ENCODE measurements around the gene ADGRG1.

ADGRG1 gene

GRCh38 chr16:57699481-57699880 lies 71.1 kb downstream of the ADGRG1 start:
- peak overlapping the region in 4 of 11 experiments; percentile 5 to 42 (median 30); a peak in 4 of 22 replicates for H3K27ac ChIP-seq
- no peaks in the 10 kb centered on the region for H3K9me3 ChIP-seq (replicated peaks in 1 of 11)
- no peak for TF ChIP-seq Cebpa-rat (IDR thresholded peaks at IDR 0.05)
- no peaks in the 10 kb centered on the region for H3K36me3 ChIP-seq
- H3K27me3 ChIP-seq = no peaks in the 10 kb centered on the region
- H3K9ac ChIP-seq = 0 out of 22 replicates have a peak overlapping the region, but pooled peaks of 1 of the 11 experiments have one; percentile 15
- H4K20me1 ChIP-seq = no peaks in the 10 kb centered on the region
- H3K4me1 ChIP-seq = peaks cover 12 to 34% (median 22%) of the 10 kb centered on the region in 10 experiments
- no peak overlapping the region for H3K4me3 ChIP-seq
- no peak overlapping the region for H3K4me2 ChIP-seq

- H3K4me1 ChIP-seq = peaks cover 7 to 30% (median 18%) of the 10 kb centered on the region in 10 experiments
- TF ChIP-seq Cebpa-rat (IDR thresholded peaks at IDR 0.05) = no peak
- H3K9me3 ChIP-seq (replicated peaks in 1 of 11) = no peaks in the 10 kb centered on the region
Measured at GRCh38 chr16:57699899-57700298, 71.5 kb downstream of the ADGRG1 start.

GRCh38 chr16:57700781-57701551 lies 72.5 kb downstream of the ADGRG1 start:
- Histone ChIP-seq H3K4me3 (no peak overlapping the region), H3K9ac (no peak overlapping the region), H3K27me3 (no peaks in the 10 kb centered on the region), H3K36me3 (no peaks in the 10 kb centered on the region), H3K4me2 (0 out of 22 replicates have a peak overlapping the region, but pooled peaks of 2 of the 11 experiments have one; percentile 6 to 11), H4K20me1 (no peaks in the 10 kb centered on the region), H3K9me3 (replicated peaks in 1 of 11) (0 out of 22 replicates have a peak, but pooled peaks cover 0 to 7% (median 0%) of the 10 kb centered on the region in 11 experiments), H3K4me1 (peaks cover 0 to 19% (median 7%) of the 10 kb centered on the region in 10 experiments; a peak in 17 of 20 replicates), H3K27ac (peak overlapping the region in 5 of 11 experiments; percentile 2 to 41 (median 21); a peak in 7 of 22 replicates)
- no peak for TF ChIP-seq Cebpa-rat (IDR thresholded peaks at IDR 0.05)

More at GRCh38 chr16:57699899-57700298, 71.5 kb downstream of the ADGRG1 start:
- Histone ChIP-seq H3K27me3 (no peaks in the 10 kb centered on the region), H3K4me2 (no peak overlapping the region), H3K4me3 (no peak overlapping the region), H4K20me1 (no peaks in the 10 kb centered on the region), H3K36me3 (no peaks in the 10 kb centered on the region), H3K9ac (no peak overlapping the region), H3K27ac (peak overlapping the region in 3 of 11 experiments; percentile 5 to 42 (median 27); a peak in 3 of 22 replicates)

GRCh38 chr16:57701759-57702371 lies 73.4 kb downstream of the ADGRG1 start:
- Histone ChIP-seq H3K27me3 (no peaks in the 10 kb centered on the region), H3K4me1 (peaks cover 0 to 10% (median 0%) of the 10 kb centered on the region in 10 experiments; a peak in 7 of 20 replicates), H4K20me1 (no peaks in the 10 kb centered on the region), H3K36me3 (no peaks in the 10 kb centered on the region), H3K4me2 (0 out of 22 replicates have a peak overlapping the region, but pooled peaks of 1 of the 11 experiments have one; percentile 11), H3K9ac (no peak overlapping the region), H3K4me3 (no peak overlapping the region), H3K9me3 (replicated peaks in 1 of 11) (0 out of 22 replicates have a peak, but pooled peaks cover 0 to 7% (median 0%) of the 10 kb centered on the region in 11 experiments), H3K27ac (peak overlapping the region in 4 of 11 experiments; percentile 13 to 41 (median 27); a peak in 5 of 22 replicates)
- TF ChIP-seq Cebpa-rat (IDR thresholded peaks at IDR 0.05) = no peak

- no peaks in the 10 kb centered on the region for H3K27me3 ChIP-seq
- H3K36me3 ChIP-seq = no peaks in the 10 kb centered on the region
- no peak overlapping the region for H3K9ac ChIP-seq
- no peaks in the 10 kb centered on the region for H4K20me1 ChIP-seq
- H3K9me3 ChIP-seq (replicated peaks in 1 of 11) = 0 out of 22 replicates have a peak, but pooled peaks cover 0 to 7% (median 0%) of the 10 kb centered on the region in 11 experiments
- H3K4me3 ChIP-seq = no peak overlapping the region
- H3K4me1 ChIP-seq = peaks cover 0 to 15% (median 3%) of the 10 kb centered on the region in 10 experiments; a peak in 7 of 20 replicates
- TF ChIP-seq Cebpa-rat (IDR thresholded peaks at IDR 0.05) = no peak
- H3K4me2 ChIP-seq = no peak overlapping the region
- no peak overlapping the region for H3K27ac ChIP-seq
Measured at GRCh38 chr16:57703416-57704010, 75.1 kb downstream of the ADGRG1 start.

GRCh38 chr16:57704011-57704904 lies 75.8 kb downstream of the ADGRG1 start:
- Histone ChIP-seq H3K27ac (no peak overlapping the region), H3K4me1 (peaks cover 0 to 23% (median 3%) of the 10 kb centered on the region in 10 experiments; a peak in 7 of 20 replicates), H3K9me3 (replicated peaks in 1 of 11) (0 out of 22 replicates have a peak, but pooled peaks cover 0 to 7% (median 0%) of the 10 kb centered on the region in 11 experiments), H3K4me2 (no peak overlapping the region), H3K4me3 (no peak overlapping the region), H4K20me1 (no peaks in the 10 kb centered on the region), H3K9ac (no peak overlapping the region), H3K27me3 (no peaks in the 10 kb centered on the region), H3K36me3 (no peaks in the 10 kb centered on the region)
- no peak for TF ChIP-seq Cebpa-rat (IDR thresholded peaks at IDR 0.05)

- TF ChIP-seq Cebpa-rat (IDR thresholded peaks at IDR 0.05) = no peak
- no peak overlapping the region for H3K9ac ChIP-seq
- H3K4me2 ChIP-seq = no peak overlapping the region
- no peak overlapping the region for H3K4me3 ChIP-seq
- H3K27ac ChIP-seq = no peak overlapping the region
- no peaks in the 10 kb centered on the region for H3K27me3 ChIP-seq
- no peaks in the 10 kb centered on the region for H3K36me3 ChIP-seq
- peaks cover 0 to 29% (median 5%) of the 10 kb centered on the region in 10 experiments; a peak in 8 of 20 replicates for H3K4me1 ChIP-seq
- no peaks in the 10 kb centered on the region for H4K20me1 ChIP-seq
- H3K9me3 ChIP-seq (replicated peaks in 1 of 11) = 0 out of 22 replicates have a peak, but pooled peaks cover 0 to 7% (median 0%) of the 10 kb centered on the region in 11 experiments
Measured at GRCh38 chr16:57704905-57705852, 76.7 kb downstream of the ADGRG1 start.
